NB4 (cell line): ENCODE measurements around the gene MAP3K7.

Source experiments
- DNase-seq: peaks from one replicate; pipeline ENCODE4 v3.0.0; 2010; ENCODE audit warnings: low read depth
- H3K4me3 ChIP-seq: one replicate; pipeline ENCODE4 v1.5.1; 2011; ENCODE audit warnings: mild to moderate bottlenecking, low read depth, low read length, moderate library complexity
- MYC ChIP-seq: IDR thresholded peaks from 2 replicates; pipeline ENCODE4 v1.6.1; 2011; ENCODE audit warnings: low read depth, low read length
- POLR2A ChIP-seq: IDR thresholded peaks from 2 replicates; pipeline ENCODE4 v1.6.1; 2011; ENCODE audit warnings: mild to moderate bottlenecking; ENCODE audit not compliant: insufficient read length; ENCODE audit errors: extremely low read depth
- TF ChIP-seq, protein P1 (sequence below): IDR thresholded peaks from one replicate; pipeline ENCODE4 v1.5.1; 2012; ENCODE audit warnings: low read depth, low read length
- TF ChIP-seq, protein P2 (sequence below): IDR thresholded peaks from 2 replicates; pipeline ENCODE4 v1.6.1; 2011; ENCODE audit warnings: low read depth, low read length

MAP3K7 gene

DNA sequence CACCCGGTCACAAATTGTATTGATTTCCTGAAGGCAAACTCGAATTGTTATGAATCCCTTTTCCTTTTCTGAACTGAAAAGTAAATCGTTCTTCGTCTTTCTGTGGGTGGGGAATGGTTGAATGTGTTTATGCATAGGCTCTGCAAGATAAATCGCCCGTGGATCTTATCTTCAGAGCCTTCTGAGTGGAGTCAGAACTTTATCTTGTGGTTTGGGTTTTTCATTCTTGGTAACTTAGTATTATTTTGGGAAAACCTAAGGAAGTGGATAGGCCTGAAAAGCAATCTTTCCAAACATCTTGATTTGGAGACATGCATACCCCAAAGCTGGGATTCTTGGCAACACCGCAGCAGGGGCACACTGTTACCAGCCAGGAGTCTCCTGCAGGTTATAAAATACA lies 122.4 kb downstream of the MAP3K7 start:
- TF ChIP-seq, protein P1, sequence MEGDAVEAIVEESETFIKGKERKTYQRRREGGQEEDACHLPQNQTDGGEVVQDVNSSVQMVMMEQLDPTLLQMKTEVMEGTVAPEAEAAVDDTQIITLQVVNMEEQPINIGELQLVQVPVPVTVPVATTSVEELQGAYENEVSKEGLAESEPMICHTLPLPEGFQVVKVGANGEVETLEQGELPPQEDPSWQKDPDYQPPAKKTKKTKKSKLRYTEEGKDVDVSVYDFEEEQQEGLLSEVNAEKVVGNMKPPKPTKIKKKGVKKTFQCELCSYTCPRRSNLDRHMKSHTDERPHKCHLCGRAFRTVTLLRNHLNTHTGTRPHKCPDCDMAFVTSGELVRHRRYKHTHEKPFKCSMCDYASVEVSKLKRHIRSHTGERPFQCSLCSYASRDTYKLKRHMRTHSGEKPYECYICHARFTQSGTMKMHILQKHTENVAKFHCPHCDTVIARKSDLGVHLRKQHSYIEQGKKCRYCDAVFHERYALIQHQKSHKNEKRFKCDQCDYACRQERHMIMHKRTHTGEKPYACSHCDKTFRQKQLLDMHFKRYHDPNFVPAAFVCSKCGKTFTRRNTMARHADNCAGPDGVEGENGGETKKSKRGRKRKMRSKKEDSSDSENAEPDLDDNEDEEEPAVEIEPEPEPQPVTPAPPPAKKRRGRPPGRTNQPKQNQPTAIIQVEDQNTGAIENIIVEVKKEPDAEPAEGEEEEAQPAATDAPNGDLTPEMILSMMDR: no peak
- TF ChIP-seq MYC (no peak), POLR2A (no peak)
- TF ChIP-seq, protein P2, sequence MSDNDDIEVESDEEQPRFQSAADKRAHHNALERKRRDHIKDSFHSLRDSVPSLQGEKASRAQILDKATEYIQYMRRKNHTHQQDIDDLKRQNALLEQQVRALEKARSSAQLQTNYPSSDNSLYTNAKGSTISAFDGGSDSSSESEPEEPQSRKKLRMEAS: no peak
- DNase-seq: no peak
- no peak overlapping the region for H3K4me3 ChIP-seq

DNA sequence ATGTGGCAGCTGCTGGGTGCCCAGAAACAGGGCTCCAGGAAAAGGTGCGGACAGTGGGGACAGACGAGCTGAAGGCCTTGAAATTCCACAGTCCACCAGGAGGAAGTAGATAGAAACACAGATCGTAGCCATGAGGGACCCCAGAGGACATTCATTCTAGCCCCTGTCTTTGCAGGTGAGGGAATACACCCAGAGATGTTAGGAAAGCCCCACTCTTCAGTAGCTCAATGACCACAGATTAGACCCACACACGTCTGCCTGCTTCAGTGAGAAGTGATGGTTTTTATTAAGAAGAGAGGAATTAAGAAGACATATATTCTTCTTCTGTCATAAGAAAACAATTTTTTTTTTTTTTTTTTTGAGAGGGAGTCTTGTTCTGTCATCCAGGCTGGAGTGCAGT lies 123.0 kb downstream of the MAP3K7 start:
- TF ChIP-seq MYC: no peak
- TF ChIP-seq, protein P1: no peak
- no peak for TF ChIP-seq POLR2A
- TF ChIP-seq, protein P2: no peak
- no peak for DNase-seq
- H3K4me3 ChIP-seq: no peak overlapping the region
